GM18520 (cell line): ENCODE measurements around the gene PRELID3B.
"Not testable (repeated sequence)": the region's sequence is repeated elsewhere in the genome, so short reads cannot be mapped to it uniquely, and the experiment has no call there.

Experiments used
- ATAC-seq: cut with Tn5 transposase; IDR thresholded peaks from one replicate; pipeline ENCODE4 v1.9.1; 2021; ENCODE audit not compliant: unreplicated experiment

PRELID3B gene

GRCh38 chr20:59027741-59028320 lies 14.8 kb downstream of the PRELID3B start:
- ATAC-seq: no peak

GRCh38 chr20:59026904-59027740 lies 15.5 kb downstream of the PRELID3B start:
- ATAC-seq: no peak

- no peak for ATAC-seq
Observed at GRCh38 chr20:59025511-59025910, 17.1 kb downstream of the PRELID3B start.

- ATAC-seq: no peak
Observed at GRCh38 chr20:59025086-59025485, 17.5 kb downstream of the PRELID3B start.

GRCh38 chr20:59024111-59024530 lies 18.5 kb downstream of the PRELID3B start:
- no peak for ATAC-seq

GRCh38 chr20:59023616-59024015 lies 19.0 kb downstream of the PRELID3B start:
- ATAC-seq: no peak

- ATAC-seq: no peak
Observed at GRCh38 chr20:59022754-59023153, 19.8 kb downstream of the PRELID3B start.

GRCh38 chr20:59020938-59021551 lies 21.5 kb downstream of the PRELID3B start:
- ATAC-seq: no peak

GRCh38 chr20:59019217-59019616 lies 23.4 kb downstream of the PRELID3B start, which contains the start of gene TUBB1:
Gene TUBB1 (plus strand): TSS chr20:59019429. CDS start chr20:59019523, 94 bp downstream.
- no peak for ATAC-seq

GRCh38 chr20:59018817-59019216 lies 23.8 kb downstream of the PRELID3B start:
- no peak for ATAC-seq

GRCh38 chr20:59017493-59018231 lies 24.9 kb downstream of the PRELID3B start:
- ATAC-seq: no peak

- ATAC-seq: no peak
Observed at GRCh38 chr20:59016795-59017492, 25.6 kb downstream of the PRELID3B start.

- no peak for ATAC-seq
Observed at GRCh38 chr20:59015812-59016711, 26.5 kb downstream of the PRELID3B start.

- ATAC-seq: no peak
Observed at GRCh38 chr20:59015411-59015810, 27.2 kb downstream of the PRELID3B start.

- no peak for ATAC-seq
Observed at GRCh38 chr20:59014680-59015389, 27.8 kb downstream of the PRELID3B start.

- no peak for ATAC-seq
Observed at GRCh38 chr20:59013959-59014608, 28.5 kb downstream of the PRELID3B start.

- no peak for ATAC-seq
Observed at GRCh38 chr20:59013031-59013951, 29.3 kb downstream of the PRELID3B start.

- not testable (repeated sequence) for ATAC-seq
Observed at GRCh38 chr20:59011874-59012157, 30.8 kb downstream of the PRELID3B start.
